Mucosa of rectum (tissue), 2 donors: ENCODE data around the gene DES.

Experiments
- H3K27ac ChIP-seq, 2 donors: one replicate each; pipeline ENCODE4 v1.7.0; 2013; ENCODE audit warnings: inconsistent platforms in 2 of 2, low read depth in 2 of 2, low read length in 2 of 2
- H3K27me3 ChIP-seq, 2 donors: one replicate each; pipeline ENCODE4 v1.7.0; 2013; ENCODE audit warnings: low read length in 2 of 2; ENCODE audit not compliant: control insufficient read depth in 2 of 2, insufficient read depth in 2 of 2
- H3K36me3 ChIP-seq, 2 donors: one replicate each; pipeline ENCODE4 v1.7.0; 2013; ENCODE audit warnings: low read length in 2 of 2; ENCODE audit not compliant: control insufficient read depth in 2 of 2, insufficient read depth in 2 of 2
- H3K4me1 ChIP-seq, 2 donors: one replicate each; pipeline ENCODE4 v1.7.0; 2013; ENCODE audit warnings: low read length in 2 of 2, mild to moderate bottlenecking in 1 of 2; ENCODE audit not compliant: control insufficient read depth in 2 of 2, insufficient read depth in 2 of 2
- H3K4me3 ChIP-seq, 2 donors: one replicate each; pipeline ENCODE4 v1.7.0; 2013; ENCODE audit warnings: low read length in 2 of 2
- H3K9ac ChIP-seq, 2 donors: one replicate each; pipeline ENCODE4 v1.7.0; 2013; ENCODE audit warnings: low read length in 2 of 2, low read depth in 1 of 2, mild to moderate bottlenecking in 1 of 2
- H3K9me3 ChIP-seq, 2 donors: one replicate each; pipeline ENCODE4 v1.7.0; 2013; ENCODE audit warnings: low read length in 2 of 2; ENCODE audit not compliant: control insufficient read depth in 2 of 2
- donor health status: healthy.
- donor health status: Normal muscosa, but diverticular disease.

The DES gene

GRCh38 chr2:219417374-219417773 lies 803 bp upstream of the DES start:
- no peaks in the 10 kb centered on the region for H3K4me1 ChIP-seq
- peaks cover 2 to 17% of the 10 kb centered on the region in 2 donors for H3K27me3 ChIP-seq
- H3K9me3 ChIP-seq, result peaks cover 0 to under 1% of the 10 kb centered on the region in 2 donors
- no peak overlapping the region for H3K9ac ChIP-seq
- H3K27ac ChIP-seq, result peak overlapping the region; percentile 37 to 63
- no peaks in the 10 kb centered on the region for H3K36me3 ChIP-seq
- H3K4me3 ChIP-seq, result no peak overlapping the region

DNA sequence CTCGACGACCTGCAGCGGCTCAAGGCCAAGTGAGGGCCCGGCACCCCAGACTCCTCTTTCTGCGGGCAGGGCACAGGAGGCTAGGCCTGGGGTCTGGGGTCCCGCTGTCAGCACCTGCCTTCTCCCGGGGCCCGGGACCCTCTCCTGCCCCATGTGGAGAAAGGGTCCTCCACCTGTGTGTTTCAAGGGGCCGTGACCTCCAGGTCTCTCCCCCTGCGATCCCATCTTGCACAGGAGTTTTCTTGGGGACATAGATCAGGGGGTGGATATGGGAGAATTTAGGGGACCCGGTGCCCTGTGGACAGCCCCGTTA lies 791 bp downstream of the DES start:
- Histone ChIP-seq H3K27me3 (peaks cover 2 to 17% of the 10 kb centered on the region in 2 donors), H3K4me3 (peak overlapping the region; percentile 23 to 45), H3K9me3 (no peaks in the 10 kb centered on the region), H3K36me3 (no peaks in the 10 kb centered on the region), H3K4me1 (no peaks in the 10 kb centered on the region), H3K27ac (peak overlapping the region; percentile 55 to 63), H3K9ac (peak overlapping the region in 1 of 2 donors; percentile 38)

DNA sequence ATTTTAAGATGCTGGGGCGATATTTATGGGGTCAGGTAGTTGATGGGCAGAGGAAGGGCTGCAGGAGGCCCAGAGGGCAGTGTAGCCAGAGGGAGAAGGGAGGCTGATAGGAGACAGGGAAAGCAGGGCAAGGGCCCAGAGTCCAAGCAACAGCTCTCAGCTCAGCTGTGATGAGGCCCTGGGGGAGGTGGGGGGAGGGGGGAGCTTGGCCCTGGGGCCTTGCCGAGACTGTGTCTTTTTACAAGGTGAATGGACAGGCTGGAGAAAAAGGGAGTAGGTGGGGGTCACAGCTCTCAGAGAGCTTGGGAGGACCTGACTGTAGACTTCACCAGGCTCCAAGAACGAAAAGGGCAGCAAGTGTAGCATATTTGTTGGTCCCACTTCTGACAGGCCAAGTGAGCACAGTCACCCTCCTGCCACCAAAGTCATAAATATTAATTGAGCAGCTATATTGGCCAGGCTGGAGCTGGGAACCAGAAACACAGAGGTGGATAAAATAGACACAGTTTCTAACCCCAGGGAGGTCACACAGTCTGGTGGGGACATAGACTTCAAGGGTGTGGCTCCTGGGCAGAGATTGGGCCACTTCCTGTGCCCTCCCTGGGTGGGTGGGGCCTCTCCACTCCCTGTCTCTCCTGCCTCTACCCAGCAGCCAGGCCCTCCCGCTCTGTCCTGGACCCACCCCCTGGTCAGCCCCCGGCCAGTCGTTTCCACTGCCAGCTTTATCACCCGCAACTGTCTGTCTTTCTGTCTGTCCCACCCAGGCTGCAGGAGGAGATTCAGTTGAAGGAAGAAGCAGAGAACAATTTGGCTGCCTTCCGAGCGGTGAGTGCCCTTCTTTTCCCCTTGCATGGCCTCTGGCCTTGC lies 1.4 kb downstream of the DES start:
- Histone ChIP-seq H3K4me3 (peak overlapping the region in 1 of 2 donors; percentile 45), H3K4me1 (no peaks in the 10 kb centered on the region), H3K27ac (peak overlapping the region; percentile 55 to 63), H3K9ac (no peak overlapping the region), H3K36me3 (no peaks in the 10 kb centered on the region), H3K27me3 (peaks cover 2 to 17% of the 10 kb centered on the region in 2 donors), H3K9me3 (no peaks in the 10 kb centered on the region)

- no peaks in the 10 kb centered on the region for H3K36me3 ChIP-seq
- H3K4me3 ChIP-seq, result peak overlapping the region in 1 of 2 donors; percentile 39
- peak overlapping the region in 1 of 2 donors; percentile 38 for H3K27ac ChIP-seq
- H3K4me1 ChIP-seq, result no peaks in the 10 kb centered on the region
- peaks cover 2 to 17% of the 10 kb centered on the region in 2 donors for H3K27me3 ChIP-seq
- H3K9ac ChIP-seq, result no peak overlapping the region
- no peaks in the 10 kb centered on the region for H3K9me3 ChIP-seq
These were observed 2.5 kb downstream of the DES start for GRCh38 chr2:219420687-219421086.

- Histone ChIP-seq H3K36me3 (no peaks in the 10 kb centered on the region), H3K27me3 (peaks cover 2 to 17% of the 10 kb centered on the region in 2 donors), H3K9ac (no peak overlapping the region), H3K4me1 (no peaks in the 10 kb centered on the region), H3K9me3 (no peaks in the 10 kb centered on the region), H3K4me3 (peak overlapping the region in 1 of 2 donors; percentile 39), H3K27ac (no peak overlapping the region)
These were observed 3.1 kb downstream of the DES start for GRCh38 chr2:219421323-219421722.

GRCh38 chr2:219422952-219423534 lies 4.9 kb downstream of the DES start:
- Histone ChIP-seq H3K9ac (no peak overlapping the region), H3K27me3 (peaks cover 2 to 14% of the 10 kb centered on the region in 2 donors), H3K4me3 (no peak overlapping the region), H3K4me1 (no peaks in the 10 kb centered on the region), H3K36me3 (no peaks in the 10 kb centered on the region), H3K9me3 (no peaks in the 10 kb centered on the region), H3K27ac (no peak overlapping the region)

DNA sequence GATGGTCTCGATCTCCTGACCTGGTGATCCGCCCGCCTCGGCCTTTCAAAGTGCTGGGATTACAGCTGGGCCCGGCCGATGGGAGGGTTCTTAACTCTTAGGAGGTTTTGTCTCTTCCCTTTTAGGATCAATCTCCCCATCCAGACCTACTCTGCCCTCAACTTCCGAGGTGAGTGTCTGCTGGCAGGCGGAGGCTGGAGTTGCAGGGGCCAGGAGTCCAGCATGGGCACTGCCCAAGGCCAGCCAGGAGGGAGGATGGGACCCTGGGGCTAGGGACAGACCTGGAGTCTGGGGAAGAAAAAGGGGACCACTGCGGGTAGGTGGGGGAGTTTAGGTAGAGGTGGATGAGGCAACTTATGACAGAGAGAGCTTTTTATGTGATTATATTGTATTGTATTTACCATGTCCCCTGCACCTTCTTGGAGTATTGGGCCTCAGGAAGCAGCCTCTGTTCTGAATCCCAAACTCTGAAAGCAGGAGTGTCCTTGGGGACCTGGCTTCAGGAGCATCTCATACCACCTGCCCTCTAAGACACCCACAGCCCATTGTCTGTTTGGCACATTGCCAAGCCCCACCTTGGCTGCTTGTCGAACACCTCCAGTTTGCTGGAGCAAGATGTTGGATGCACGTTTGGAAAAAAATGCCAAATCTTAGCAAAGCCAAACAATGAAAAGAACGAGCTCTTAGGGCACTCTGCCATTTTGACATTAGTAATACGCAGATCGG lies 5.6 kb downstream of the DES start:
- no peaks in the 10 kb centered on the region for H3K36me3 ChIP-seq
- H3K4me3 ChIP-seq, result no peak overlapping the region

DNA sequence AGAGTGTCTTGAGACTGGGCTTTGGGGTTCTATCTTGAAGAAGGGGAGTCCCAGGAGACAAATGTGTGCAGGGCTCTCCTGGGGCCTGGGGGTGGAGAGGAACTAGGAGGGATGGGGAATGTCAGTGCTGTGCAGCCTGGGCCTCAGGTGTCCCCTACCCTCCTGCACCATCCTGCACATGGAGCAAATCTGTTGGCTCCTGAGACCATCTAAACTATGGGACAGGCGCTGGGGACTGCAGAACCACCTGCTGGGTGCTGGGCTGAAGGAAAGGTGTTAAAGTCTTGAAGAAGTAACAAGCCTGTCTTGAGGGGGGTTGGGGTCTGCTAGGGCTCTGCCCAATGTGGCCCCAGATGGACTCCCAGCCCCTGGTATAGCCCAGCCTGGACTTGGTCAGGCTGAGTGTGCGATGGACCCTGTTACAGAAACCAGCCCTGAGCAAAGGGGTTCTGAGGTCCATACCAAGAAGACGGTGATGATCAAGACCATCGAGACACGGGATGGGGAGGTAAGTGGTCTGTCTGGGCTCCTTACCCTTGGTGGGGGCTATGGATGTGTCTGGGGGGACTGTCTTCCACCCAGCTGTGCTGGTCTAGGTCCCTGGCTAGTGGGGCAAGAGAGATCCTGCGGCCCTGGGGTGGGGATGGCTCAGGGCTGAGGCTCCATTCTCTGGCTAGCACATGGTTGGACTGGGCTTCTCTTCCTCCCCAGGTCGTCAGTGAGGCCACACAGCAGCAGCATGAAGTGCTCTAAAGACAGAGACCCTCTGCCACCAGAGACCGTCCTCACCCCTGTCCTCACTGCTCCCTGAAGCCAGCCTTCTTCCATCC lies 7.3 kb downstream of the DES start:
- no peak overlapping the region for H3K4me3 ChIP-seq
- H3K36me3 ChIP-seq, result no peaks in the 10 kb centered on the region
- H3K27ac ChIP-seq, result no peak overlapping the region
- no peaks in the 10 kb centered on the region for H3K9me3 ChIP-seq
- no peak overlapping the region for H3K9ac ChIP-seq
- no peaks in the 10 kb centered on the region for H3K4me1 ChIP-seq
- no peaks in the 10 kb centered on the region for H3K27me3 ChIP-seq

More for the DNA sequence above, 5.6 kb downstream of the DES start:
- Histone ChIP-seq H3K27me3 (peaks cover 2 to 8% of the 10 kb centered on the region in 2 donors), H3K4me1 (no peaks in the 10 kb centered on the region), H3K9ac (no peak overlapping the region), H3K9me3 (no peaks in the 10 kb centered on the region), H3K27ac (no peak overlapping the region)

DNA sequence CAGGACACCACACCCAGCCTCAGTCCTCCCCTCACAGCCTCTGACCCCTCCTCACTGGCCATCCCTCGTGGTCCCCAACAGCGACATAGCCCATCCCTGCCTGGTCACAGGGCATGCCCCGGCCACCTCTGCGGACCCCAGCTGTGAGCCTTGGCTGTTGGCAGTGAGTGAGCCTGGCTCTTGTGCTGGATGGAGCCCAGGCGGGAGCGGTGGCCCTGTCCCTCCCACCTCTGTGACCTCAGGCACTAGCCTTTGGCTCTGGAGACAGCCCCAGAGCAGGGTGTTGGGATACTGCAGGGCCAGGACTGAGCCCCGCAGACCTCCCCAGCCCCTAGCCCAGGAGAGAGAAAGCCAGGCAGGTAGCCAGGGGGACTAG lies 7.9 kb downstream of the DES start:
- Histone ChIP-seq H3K36me3 (no peaks in the 10 kb centered on the region), H3K9me3 (no peaks in the 10 kb centered on the region), H3K4me3 (no peak overlapping the region), H3K27me3 (no peaks in the 10 kb centered on the region), H3K27ac (no peak overlapping the region), H3K9ac (no peak overlapping the region), H3K4me1 (no peaks in the 10 kb centered on the region)
